NT2/D1 (cell line): ENCODE results near the gene ZNF839.

Experiments
- YY1 ChIP-seq: IDR thresholded peaks from 2 replicates; pipeline ENCODE4 v1.6.1; 2011; ENCODE audit not compliant: insufficient read length, insufficient read depth
- ZNF274 ChIP-seq: IDR thresholded peaks from 2 replicates; pipeline ENCODE4 v1.6.1; 2011; ENCODE audit warnings: mild to moderate bottlenecking, low read depth, low read length

DNA sequence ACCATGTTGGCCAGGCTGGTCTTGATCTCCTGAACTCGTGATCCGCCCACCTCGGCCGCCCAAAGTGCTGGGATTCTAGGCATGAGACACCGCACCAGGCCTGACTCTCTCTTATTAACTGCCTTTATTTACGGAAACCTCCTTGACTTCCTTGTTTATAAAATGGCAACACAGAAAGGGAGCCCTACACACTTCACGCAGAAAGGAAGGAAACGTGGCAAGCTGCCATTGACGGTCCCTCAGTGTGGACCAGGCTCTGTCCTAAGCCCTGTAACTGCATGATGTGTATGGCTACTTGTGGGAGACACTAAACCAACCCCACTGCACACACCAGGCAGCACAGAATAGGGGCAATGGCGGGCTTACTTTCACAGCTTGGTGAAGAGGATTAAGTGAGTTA lies 31.5 kb downstream of the ZNF839 start:
- TF ChIP-seq YY1 (no peak), ZNF274 (no peak)
